ENCODE results near the gene COL28A1.

COL28A1 gene

DNA sequence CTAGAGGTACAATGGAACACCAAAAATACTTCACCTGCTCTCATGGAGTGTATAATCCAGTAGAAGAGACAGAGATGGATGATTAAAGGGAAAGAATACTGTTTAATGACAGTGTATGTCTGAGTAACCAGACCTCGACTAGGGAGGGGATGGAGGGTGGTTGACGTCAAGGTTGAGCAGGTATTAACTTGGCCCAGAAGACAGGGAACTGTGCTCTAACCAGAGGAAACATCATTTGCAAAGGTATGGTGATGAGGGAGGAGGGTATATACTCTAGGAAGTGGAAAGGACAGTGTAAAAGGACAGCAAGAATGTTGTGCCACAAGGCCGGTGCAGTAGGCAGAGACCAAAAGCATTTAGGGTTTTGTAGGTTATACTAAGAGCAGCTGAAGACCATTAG lies 33.9 kb upstream of the COL28A1 start:
- Histone ChIP-seq H3K4me2 (ENCODE audit: low read length) (peak overlapping the region; percentile 1), H3K9me3 (ENCODE audit: control insufficient read depth, low read length) (no peaks in the 10 kb centered on the region), H3K4me1 (peaks cover 8% of the 10 kb centered on the region), H3K27me3 (ENCODE audit: control insufficient read depth, insufficient read depth, low read length) (no peaks in the 10 kb centered on the region), H3K36me3 (ENCODE audit: control insufficient read depth, insufficient read depth, low read length) (no peaks in the 10 kb centered on the region), H3K79me2 (peaks cover 34% of the 10 kb centered on the region), H2AFZ (no peak overlapping the region), H3K27ac (no peak overlapping the region), H3K4me3 (ENCODE audit: low read depth, low read length) (no peak overlapping the region), H3K9ac (no peak overlapping the region)
- no peak for TF ChIP-seq CTCF (IDR thresholded peaks at IDR 0.05)

- Histone ChIP-seq H3K9ac (no peak overlapping the region), H3K27me3 (ENCODE audit: control insufficient read depth, insufficient read depth, low read length) (no peaks in the 10 kb centered on the region), H3K4me3 (ENCODE audit: low read depth, low read length) (peak overlapping the region; percentile 95), H3K4me2 (ENCODE audit: low read length) (peak overlapping the region; percentile 80), H3K4me1 (peaks cover 8% of the 10 kb centered on the region), H3K27ac (no peak overlapping the region), H2AFZ (no peak overlapping the region), H3K36me3 (ENCODE audit: control insufficient read depth, insufficient read depth, low read length) (no peaks in the 10 kb centered on the region), H3K79me2 (peaks cover 28% of the 10 kb centered on the region), H3K9me3 (ENCODE audit: control insufficient read depth, low read length) (no peaks in the 10 kb centered on the region)
- no peak for TF ChIP-seq CTCF (IDR thresholded peaks at IDR 0.05)
Observed at GRCh38 chr7:7569081-7569527, 33.4 kb upstream of the COL28A1 start.

DNA sequence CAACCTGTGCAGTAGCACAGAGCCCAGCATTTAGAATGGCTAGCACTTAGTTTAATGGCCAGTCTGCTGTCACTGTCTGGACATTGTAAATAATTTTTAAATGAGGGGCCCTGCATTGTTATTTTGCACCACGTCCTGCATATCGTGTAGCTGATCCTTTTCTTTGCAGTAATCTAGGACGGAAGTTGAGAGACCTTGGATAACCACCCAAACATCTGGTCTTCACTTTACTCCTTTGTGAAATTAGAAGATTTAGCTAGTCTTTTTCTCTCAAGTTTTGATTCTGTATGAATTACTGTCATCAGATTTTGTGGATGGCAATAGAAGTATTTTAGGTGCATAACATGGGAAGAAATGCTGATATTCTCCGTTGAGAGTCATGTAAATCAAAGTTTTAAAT lies 32.9 kb upstream of the COL28A1 start:
- TF ChIP-seq CTCF (IDR thresholded peaks at IDR 0.05) = no peak
- peaks cover 26% of the 10 kb centered on the region for H3K79me2 ChIP-seq
- no peaks in the 10 kb centered on the region for H3K9me3 ChIP-seq (ENCODE audit: control insufficient read depth, low read length)
- no peaks in the 10 kb centered on the region for H3K36me3 ChIP-seq (ENCODE audit: control insufficient read depth, insufficient read depth, low read length)
- H2AFZ ChIP-seq = no peak overlapping the region
- no peak overlapping the region for H3K27ac ChIP-seq
- no peak overlapping the region for H3K9ac ChIP-seq
- peaks cover 8% of the 10 kb centered on the region for H3K4me1 ChIP-seq
- H3K4me3 ChIP-seq (ENCODE audit: low read depth, low read length) = peak overlapping the region; percentile 95
- no peaks in the 10 kb centered on the region for H3K27me3 ChIP-seq (ENCODE audit: control insufficient read depth, insufficient read depth, low read length)
- H3K4me2 ChIP-seq (ENCODE audit: low read length) = peak overlapping the region; percentile 80

- Histone ChIP-seq H3K27me3 (ENCODE audit: control insufficient read depth, insufficient read depth, low read length) (no peaks in the 10 kb centered on the region), H3K36me3 (ENCODE audit: control insufficient read depth, insufficient read depth, low read length) (no peaks in the 10 kb centered on the region), H2AFZ (no peak overlapping the region), H3K4me3 (ENCODE audit: low read depth, low read length) (peak overlapping the region; percentile 95), H3K4me1 (peaks cover 8% of the 10 kb centered on the region), H3K79me2 (peaks cover 20% of the 10 kb centered on the region), H3K9me3 (ENCODE audit: control insufficient read depth, low read length) (no peaks in the 10 kb centered on the region), H3K27ac (no peak overlapping the region), H3K9ac (no peak overlapping the region), H3K4me2 (ENCODE audit: low read length) (peak overlapping the region; percentile 80)
- TF ChIP-seq CTCF (IDR thresholded peaks at IDR 0.05) = no peak
Observed at GRCh38 chr7:7567898-7568531, 32.3 kb upstream of the COL28A1 start.
